HCT116 (cell line): Measurements from ENCODE around the gene BTLA. TPM values are rescaled to one million over a fixed set of nuclear protein-coding genes. Genes with fewer than 3 reads are reported as not detected.

ENCODE experiments used
- ATAC-seq: fragments of 200-7000 bp; cut with Tn5 transposase; 2 replicates; pipeline ENCODE4 v1.9.1; 2020; ENCODE audit warnings: mild to moderate bottlenecking, moderate library complexity
- BruUV-seq: library from RNA; stranded (reverse); fragments of 400-500 nt; replicated peaks from 2 replicates; lab custom pipeline; 2021; lab: Mats Ljungman, UMichigan
- CTCF ChIA-PET: fragments of 300-600 bp; sonication (Branson Sonifier 250); formaldehyde crosslinking; loops from one replicate; lab custom pipeline; 2021; ENCODE audit warnings: antibody characterized with exemption; lab: Charles Lee
- POLR2A ChIA-PET: fragments of 300-600, 350-600 bp; sonication (Branson Sonifier 250); formaldehyde crosslinking; loops from one replicate; lab custom pipeline; 2021; ENCODE audit warnings: antibody characterized with exemption; lab: Charles Lee
- RAD21 ChIA-PET, 2 experiments: fragments of 300-600 bp; sonication (Branson Sonifier 250); formaldehyde crosslinking; loops; one replicate each; lab custom pipeline; 2023; ENCODE audit warnings: low total read pairs in 2 of 2; ENCODE audit not compliant: uncharacterized antibody in 2 of 2, unreplicated experiment in 2 of 2, low non-redundant PET in 1 of 2; lab: Charles Lee
- DNase-seq: peaks from one replicate; pipeline ENCODE4 v3.0.0-alpha.2; 2010; ENCODE audit warnings: low read depth, low spot score
- H2AFZ ChIP-seq: fragments of 200-600 bp; shearing (Covaris generic), sonication (generic); 2 replicates; pipeline ENCODE4 v1.6.1; 2017; ENCODE audit warnings: low read depth, mixed run types, mixed read lengths, antibody characterized with exemption, low read length; ENCODE audit not compliant: poor library complexity, severe bottlenecking
- H3K27ac ChIP-seq: 2 replicates; pipeline ENCODE4 v1.5.1; 2012; ENCODE audit warnings: low read depth, low read length
- H3K27me3 ChIP-seq: fragments of 200-600 bp; sonication (generic); 2 replicates; pipeline ENCODE4 v1.6.1; 2016; ENCODE audit warnings: mixed run types, low read length, mixed read lengths; ENCODE audit not compliant: insufficient read depth
- H3K36me3 ChIP-seq, 2 experiments: fragments of 200-500 bp in 1 of 2; fragments of 200-600 bp in 1 of 2; sonication (Bioruptor generic) in 1 of 2; sonication (generic) in 1 of 2; 2 replicates each; pipeline versions ENCODE4 v1.5.1 to v1.6.1; 2014 to 2016; ENCODE audit warnings: low read length in 2 of 2, inconsistent platforms in 1 of 2, mixed read lengths in 1 of 2, mixed run types in 1 of 2; ENCODE audit not compliant: insufficient read depth in 2 of 2, control insufficient read depth in 1 of 2
- H3K4me1 ChIP-seq, 2 experiments: fragments of 200-600 bp in 1 of 2; sonication (generic) in 1 of 2; 2 replicates each; pipeline versions ENCODE4 v1.5.1 to v1.6.1; 2012 to 2017; ENCODE audit warnings: low read length in 2 of 2, inconsistent platforms in 1 of 2, mild to moderate bottlenecking in 1 of 2, mixed read lengths in 1 of 2, mixed run types in 1 of 2, moderate library complexity in 1 of 2; ENCODE audit not compliant: insufficient read depth in 2 of 2, control insufficient read depth in 1 of 2
- H3K4me2 ChIP-seq: fragments of 200-600 bp; sonication (generic); 2 replicates; pipeline ENCODE4 v1.6.1; 2017; ENCODE audit warnings: mixed run types, low read length, mixed read lengths
- H3K4me3 ChIP-seq, 2 experiments: fragments of 200-600 bp in 1 of 2; sonication (generic) in 1 of 2; replicated peaks in 1 of 2; 2 replicates each; pipeline ENCODE4 v1.5.1; 2011 to 2016; ENCODE audit warnings: low read length in 2 of 2, control low read depth in 1 of 2, low read depth in 1 of 2, mild to moderate bottlenecking in 1 of 2, mixed read lengths in 1 of 2, mixed run types in 1 of 2
- H3K79me2 ChIP-seq: fragments of 200-600 bp; sonication (generic); 2 replicates; pipeline ENCODE4 v1.6.1; 2017; ENCODE audit warnings: mild to moderate bottlenecking, mixed run types, low read length, moderate library complexity, mixed read lengths; ENCODE audit not compliant: insufficient read depth
- H3K9ac ChIP-seq: fragments of 200-600 bp; sonication (generic); 2 replicates; pipeline ENCODE4 v1.6.1; 2016; ENCODE audit warnings: low read length, mixed read lengths
- H3K9me2 ChIP-seq: fragments of 200-600 bp; sonication (generic), shearing (Covaris generic); 2 replicates; pipeline ENCODE4 v1.6.1; 2017; ENCODE audit warnings: mixed run types, mild to moderate bottlenecking, moderate library complexity; ENCODE audit not compliant: insufficient read depth
- H3K9me3 ChIP-seq, 2 experiments: fragments of 200-500 bp in 1 of 2; fragments of 200-600 bp in 1 of 2; sonication (Bioruptor generic) in 1 of 2; sonication (generic) in 1 of 2; 2 replicates each; pipeline ENCODE4 v1.6.1; 2014 to 2017; ENCODE audit warnings: low read length in 2 of 2, mixed read lengths in 2 of 2, inconsistent platforms in 1 of 2, low read depth in 1 of 2, mild to moderate bottlenecking in 1 of 2, mixed run types in 1 of 2, moderate library complexity in 1 of 2; ENCODE audit not compliant: control insufficient read depth in 1 of 2, insufficient read depth in 1 of 2
- H4K20me1 ChIP-seq: fragments of 200-600 bp; sonication (generic), shearing (Covaris generic); 2 replicates; pipeline ENCODE4 v1.6.1; 2017; ENCODE audit warnings: mixed run types, mild to moderate bottlenecking, moderate library complexity; ENCODE audit not compliant: insufficient read depth
- CEBPB ChIP-seq: IDR thresholded peaks from 2 replicates; pipeline ENCODE4 v1.6.1; 2012; ENCODE audit warnings: low read depth
- EGR1 ChIP-seq: IDR thresholded peaks from 2 replicates; pipeline ENCODE4 v1.6.1; 2012; ENCODE audit warnings: low read depth
- EZH2 ChIP-seq: fragments of 200-600 bp; sonication (generic); IDR thresholded peaks from 2 replicates; pipeline ENCODE4 v1.6.1; 2017; ENCODE audit warnings: antibody characterized with exemption, mixed run types
- EZH2phosphoT487 ChIP-seq: fragments of 200-600 bp; IDR thresholded peaks from 2 replicates; pipeline ENCODE4 v1.6.1; 2018; ENCODE audit warnings: antibody characterized with exemption, borderline replicate concordance
- FOSL1 ChIP-seq: IDR thresholded peaks from 2 replicates; pipeline ENCODE4 v1.6.1; 2012; ENCODE audit warnings: low read depth
- RAD21 ChIP-seq: IDR thresholded peaks from 2 replicates; pipeline ENCODE4 v1.6.1; 2012; ENCODE audit warnings: low read depth, mild to moderate bottlenecking
- REST ChIP-seq: IDR thresholded peaks from 2 replicates; pipeline ENCODE4 v1.6.1; 2012; ENCODE audit warnings: low read depth
- SRF ChIP-seq: IDR thresholded peaks from 2 replicates; pipeline ENCODE4 v1.6.1; 2012; ENCODE audit warnings: low read depth
- ZFX ChIP-seq: fragments of 450-650 bp; IDR thresholded peaks from 2 replicates; pipeline ENCODE4 v1.6.1; 2017
- ZNF274 ChIP-seq: fragments of 200-500 bp; sonication (Bioruptor generic); IDR thresholded peaks from 2 replicates; pipeline ENCODE4 v1.6.1; 2014; ENCODE audit warnings: mild to moderate bottlenecking, low read depth, low read length, inconsistent platforms
- intact Hi-C: fragments of 100-400 bp; cut with micrococcal nuclease; formaldehyde crosslinking; loops from 2 replicates; pipeline ENCODE4 v1.10.0; 2022
- total RNA-seq: library from RNA; stranded (reverse); gene quantifications from one replicate; pipeline ENCODE4 v1.2.1, GENCODE V29; 2021; ENCODE audit not compliant: unreplicated experiment
- TF ChIP-seq, protein P1 (sequence below): IDR thresholded peaks from 2 replicates; pipeline ENCODE4 v1.6.1; 2012

Gene BTLA
- total RNA-seq, 1 experiment from 2014 or later, result 0.17 TPM

DNA sequence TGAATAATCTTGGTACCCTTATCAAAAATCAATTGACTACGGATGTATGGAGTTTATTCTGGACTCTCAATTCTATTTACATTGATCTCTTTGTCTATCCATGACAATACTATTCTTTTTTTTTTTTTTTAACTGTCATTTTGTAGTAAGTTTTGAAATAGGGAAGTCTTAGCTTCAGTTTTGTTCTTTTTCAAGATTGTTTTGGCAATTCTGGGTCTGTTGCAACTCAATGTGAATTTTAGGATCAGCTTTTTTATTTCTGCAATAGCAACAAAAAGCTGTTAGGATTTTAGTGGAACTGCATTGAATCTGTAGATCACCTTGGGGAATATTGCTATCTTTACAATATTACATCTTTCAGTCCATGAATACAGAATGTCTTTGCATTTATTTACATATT is 21.4 kb downstream of the BTLA start:
- ATAC-seq (no peak), DNase-seq (no peak)
- RAD21 ChIA-PET, result no interaction called here
- Histone ChIP-seq H3K4me2 (no peak overlapping the region), H4K20me1 (no peaks in the 10 kb centered on the region), H3K9me2 (no peaks in the 10 kb centered on the region), H3K79me2 (no peaks in the 10 kb centered on the region), H3K27ac (no peak overlapping the region), H3K36me3 (no peaks in the 10 kb centered on the region), H3K27me3 (no peaks in the 10 kb centered on the region), H3K4me1 (no peaks in the 10 kb centered on the region), H3K4me3 (no peak overlapping the region), H3K9ac (no peak overlapping the region), H2AFZ (no peak overlapping the region), H3K9me3 (no peaks in the 10 kb centered on the region)
- CTCF ChIA-PET, result interaction anchor here (1.0 kb wide), 1 partner anchor 184 kb away, joined by 3 read pairs; the partner anchor contains the start of gene SLC9C1
- POLR2A ChIA-PET, result no interaction called here
- BruUV-seq, result no TSS peak
- intact Hi-C loops, result no loop called here
- TF ChIP-seq ZFX (no peak), CEBPB (no peak), ZNF274 (no peak), RAD21 (no peak), EZH2 (no peak), FOSL1 (no peak), EZH2phosphoT487 (no peak), SRF (no peak), EGR1 (no peak)
- TF ChIP-seq, protein P1, sequence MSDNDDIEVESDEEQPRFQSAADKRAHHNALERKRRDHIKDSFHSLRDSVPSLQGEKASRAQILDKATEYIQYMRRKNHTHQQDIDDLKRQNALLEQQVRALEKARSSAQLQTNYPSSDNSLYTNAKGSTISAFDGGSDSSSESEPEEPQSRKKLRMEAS, result no peak

DNA sequence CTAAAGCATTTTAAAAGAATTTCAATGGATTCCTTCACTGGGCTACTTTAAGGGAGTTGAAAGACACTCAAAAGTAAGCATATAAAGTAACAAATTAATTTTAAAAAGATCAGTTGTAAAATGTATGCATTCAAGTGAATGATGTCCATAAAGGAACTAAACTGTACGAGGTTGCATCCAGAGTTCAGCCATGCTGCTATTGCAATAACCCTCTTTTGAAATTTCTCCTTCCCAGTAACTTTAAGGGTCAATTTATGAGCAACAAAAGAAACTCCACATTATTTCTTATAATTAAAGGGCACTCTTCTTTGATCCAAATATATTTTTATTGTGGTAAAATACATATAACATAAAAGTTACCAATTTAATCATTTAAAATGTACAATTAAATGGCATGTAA is 22.9 kb downstream of the BTLA start:
- DNase-seq (no peak), ATAC-seq (no peak)
- Histone ChIP-seq H2AFZ (no peak overlapping the region), H3K9me3 (no peaks in the 10 kb centered on the region), H3K27me3 (no peaks in the 10 kb centered on the region), H3K79me2 (no peaks in the 10 kb centered on the region), H3K27ac (no peak overlapping the region), H3K9ac (no peak overlapping the region), H4K20me1 (no peaks in the 10 kb centered on the region), H3K4me1 (no peaks in the 10 kb centered on the region), H3K4me3 (no peak overlapping the region), H3K36me3 (no peaks in the 10 kb centered on the region), H3K4me2 (no peak overlapping the region), H3K9me2 (no peaks in the 10 kb centered on the region)
- POLR2A ChIA-PET, result no interaction called here
- CTCF ChIA-PET, result no interaction called here
- TF ChIP-seq REST, result no peak
- intact Hi-C loops, result no loop called here
- BruUV-seq, result no TSS peak
- RAD21 ChIA-PET, result no interaction called here
